Smooth muscle cell (in vitro differentiated cells): ENCODE measurements around the gene NRBF2. TPM values are rescaled to one million over a fixed set of nuclear protein-coding genes. Genes with fewer than 3 reads are reported as not detected.

Experiments
- DNase-seq: peaks from one replicate; lab custom pipeline; 2025; ENCODE audit not compliant: unreplicated experiment; lab: John Stamatoyannopoulos, UW
- H2AFZ ChIP-seq: fragments of 200-600 bp; sonication (generic); 2 replicates; pipeline ENCODE4 v1.6.0; 2016; ENCODE audit warnings: antibody characterized with exemption, low read depth, mild to moderate bottlenecking
- H3F3A ChIP-seq: fragments of 200-600 bp; sonication (generic); 2 replicates; pipeline ENCODE4 v1.6.0; 2017; ENCODE audit warnings: antibody characterized with exemption, low read depth
- H3K27ac ChIP-seq: fragments of 200-600 bp; sonication (generic); 2 replicates; pipeline ENCODE4 v1.5.1; 2016; ENCODE audit warnings: low read depth, mild to moderate bottlenecking
- H3K27me3 ChIP-seq: fragments of 200-600 bp; sonication (generic); 2 replicates; pipeline ENCODE4 v1.6.1; 2016; ENCODE audit warnings: low read depth, mild to moderate bottlenecking
- H3K36me3 ChIP-seq: fragments of 200-600 bp; sonication (generic); 2 replicates; pipeline ENCODE4 v1.5.1; 2016; ENCODE audit warnings: low read depth
- H3K4me1 ChIP-seq: fragments of 200-600 bp; sonication (generic); 2 replicates; pipeline ENCODE4 v1.5.1; 2016; ENCODE audit warnings: low read depth
- H3K4me2 ChIP-seq: fragments of 200-600 bp; sonication (generic); 2 replicates; pipeline ENCODE4 v1.6.0; 2016; ENCODE audit warnings: mild to moderate bottlenecking
- H3K4me3 ChIP-seq: fragments of 200-600 bp; sonication (generic); 2 replicates; pipeline ENCODE4 v1.5.1; 2016; ENCODE audit warnings: mild to moderate bottlenecking
- H3K79me2 ChIP-seq: fragments of 200-600 bp; sonication (generic); 2 replicates; pipeline ENCODE4 v1.6.0; 2016; ENCODE audit warnings: low read depth, mild to moderate bottlenecking
- H3K9ac ChIP-seq: fragments of 200-600 bp; sonication (generic); 2 replicates; pipeline ENCODE4 v1.6.0; 2016; ENCODE audit warnings: low read depth
- H3K9me3 ChIP-seq: fragments of 200-600 bp; sonication (generic); replicated peaks from 2 replicates; pipeline ENCODE4 v1.5.1; 2016; ENCODE audit warnings: low read depth
- H4K20me1 ChIP-seq: fragments of 200-600 bp; sonication (generic); 2 replicates; pipeline ENCODE4 v1.6.0; 2016; ENCODE audit warnings: low read depth
- WGBS: methylation state at CpG from one replicate; pipeline ENCODE4 v1.1.7; 2016; ENCODE audit warnings: low lambda C conversion rate; 5-methylcytosine and 5-hydroxymethylcytosine counted together
- polyA plus RNA-seq: library from polyadenylated mRNA; unstranded; fragments of >200 nt; fragmentation: Nextera tagmentation; extraction: Ambion mirVana; gene quantifications from 2 replicates; pipeline ENCODE4 v1.2.1, GENCODE V29; 2016
- total RNA-seq: library from RNA; depleted of rRNA; stranded (reverse); fragments of >200 nt; gene quantifications from 2 replicates; pipeline ENCODE4 v1.2.3, GENCODE V29; 2014
- TF ChIP-seq, protein P1 (sequence below): fragments of 200-600 bp; sonication (generic); IDR thresholded peaks from 2 replicates; pipeline ENCODE4 v1.5.1; 2017; ENCODE audit warnings: borderline replicate concordance, mild to moderate bottlenecking, antibody characterized with exemption; ENCODE audit not compliant: insufficient read depth, poor library complexity, severe bottlenecking

Gene NRBF2
- total and polyA plus RNA-seq, 2 experiments from 2014 or later, result 61.9 to 65.5 TPM

DNA sequence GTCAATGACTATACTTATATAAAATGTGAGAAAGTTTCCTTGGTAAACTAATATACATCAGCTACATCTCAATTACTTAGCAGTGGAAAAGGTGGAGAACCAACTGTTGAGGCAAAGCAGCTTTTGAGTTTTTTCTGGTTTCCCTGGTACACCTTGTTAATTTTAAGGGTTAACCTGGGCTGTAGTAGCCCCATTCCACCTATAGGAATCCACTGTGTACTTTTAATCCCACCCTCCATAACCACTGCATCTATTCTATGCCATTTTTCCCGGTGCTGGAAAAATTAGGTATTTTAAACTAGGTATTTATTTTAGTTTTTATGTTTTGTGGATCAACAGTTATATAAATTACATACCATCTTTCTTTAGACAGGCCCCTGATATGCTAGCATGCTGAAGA lies 42.4 kb downstream of the NRBF2 start:
- H3K36me3 ChIP-seq, result peaks cover 30% of the 10 kb centered on the region
- no peak overlapping the region for H2AFZ ChIP-seq
- no peak overlapping the region for H3K4me3 ChIP-seq
- TF ChIP-seq, protein P1, sequence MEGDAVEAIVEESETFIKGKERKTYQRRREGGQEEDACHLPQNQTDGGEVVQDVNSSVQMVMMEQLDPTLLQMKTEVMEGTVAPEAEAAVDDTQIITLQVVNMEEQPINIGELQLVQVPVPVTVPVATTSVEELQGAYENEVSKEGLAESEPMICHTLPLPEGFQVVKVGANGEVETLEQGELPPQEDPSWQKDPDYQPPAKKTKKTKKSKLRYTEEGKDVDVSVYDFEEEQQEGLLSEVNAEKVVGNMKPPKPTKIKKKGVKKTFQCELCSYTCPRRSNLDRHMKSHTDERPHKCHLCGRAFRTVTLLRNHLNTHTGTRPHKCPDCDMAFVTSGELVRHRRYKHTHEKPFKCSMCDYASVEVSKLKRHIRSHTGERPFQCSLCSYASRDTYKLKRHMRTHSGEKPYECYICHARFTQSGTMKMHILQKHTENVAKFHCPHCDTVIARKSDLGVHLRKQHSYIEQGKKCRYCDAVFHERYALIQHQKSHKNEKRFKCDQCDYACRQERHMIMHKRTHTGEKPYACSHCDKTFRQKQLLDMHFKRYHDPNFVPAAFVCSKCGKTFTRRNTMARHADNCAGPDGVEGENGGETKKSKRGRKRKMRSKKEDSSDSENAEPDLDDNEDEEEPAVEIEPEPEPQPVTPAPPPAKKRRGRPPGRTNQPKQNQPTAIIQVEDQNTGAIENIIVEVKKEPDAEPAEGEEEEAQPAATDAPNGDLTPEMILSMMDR, result no peak
- no peaks in the 10 kb centered on the region for H3K27me3 ChIP-seq
- no peak overlapping the region for H3K4me2 ChIP-seq
- H3F3A ChIP-seq, result peaks cover 4% of the 10 kb centered on the region
- WGBS, result 97% methylated on average over 1 of the region's 1 CpG
- no peaks in the 10 kb centered on the region for H3K4me1 ChIP-seq
- H3K79me2 ChIP-seq, result peaks cover 8% of the 10 kb centered on the region
- no peaks in the 10 kb centered on the region for H4K20me1 ChIP-seq
- DNase-seq, result no peak
- H3K27ac ChIP-seq, result no peak overlapping the region
- no peak overlapping the region for H3K9ac ChIP-seq
- no peaks in the 10 kb centered on the region for H3K9me3 ChIP-seq

DNA sequence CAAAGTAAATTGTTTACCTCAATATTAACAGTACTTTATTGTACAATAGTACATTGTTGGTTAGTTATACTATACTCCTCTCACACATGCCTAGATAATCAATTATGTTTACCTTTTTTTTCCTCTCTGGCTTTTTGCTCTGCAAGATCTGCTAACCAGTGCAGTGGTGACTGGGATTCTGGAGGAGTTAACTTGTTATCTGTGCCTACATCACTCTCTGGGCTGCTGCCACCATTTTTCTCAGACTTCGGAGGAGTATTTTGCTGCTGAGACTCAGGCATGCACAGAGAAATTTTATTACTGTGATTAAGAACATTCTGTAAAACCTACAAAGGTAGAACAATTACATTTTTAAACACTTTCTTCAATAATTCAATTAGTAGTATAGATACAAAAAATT lies 59.7 kb downstream of the NRBF2 start:
- no peaks in the 10 kb centered on the region for H3K9me3 ChIP-seq
- H3K36me3 ChIP-seq, result peaks cover 45% of the 10 kb centered on the region
- H3K4me2 ChIP-seq, result no peak overlapping the region
- no peak overlapping the region for H3K27ac ChIP-seq
- no peaks in the 10 kb centered on the region for H4K20me1 ChIP-seq
- H3K79me2 ChIP-seq, result peaks cover 9% of the 10 kb centered on the region
- no peak for DNase-seq
- TF ChIP-seq, protein P1, result no peak
- no peaks in the 10 kb centered on the region for H3F3A ChIP-seq
- no peak overlapping the region for H3K4me3 ChIP-seq
- 62% methylated on average over 1 of the region's 1 CpG for WGBS
- no peak overlapping the region for H3K9ac ChIP-seq
- no peak overlapping the region for H2AFZ ChIP-seq
- H3K4me1 ChIP-seq, result no peaks in the 10 kb centered on the region
- no peaks in the 10 kb centered on the region for H3K27me3 ChIP-seq

DNA sequence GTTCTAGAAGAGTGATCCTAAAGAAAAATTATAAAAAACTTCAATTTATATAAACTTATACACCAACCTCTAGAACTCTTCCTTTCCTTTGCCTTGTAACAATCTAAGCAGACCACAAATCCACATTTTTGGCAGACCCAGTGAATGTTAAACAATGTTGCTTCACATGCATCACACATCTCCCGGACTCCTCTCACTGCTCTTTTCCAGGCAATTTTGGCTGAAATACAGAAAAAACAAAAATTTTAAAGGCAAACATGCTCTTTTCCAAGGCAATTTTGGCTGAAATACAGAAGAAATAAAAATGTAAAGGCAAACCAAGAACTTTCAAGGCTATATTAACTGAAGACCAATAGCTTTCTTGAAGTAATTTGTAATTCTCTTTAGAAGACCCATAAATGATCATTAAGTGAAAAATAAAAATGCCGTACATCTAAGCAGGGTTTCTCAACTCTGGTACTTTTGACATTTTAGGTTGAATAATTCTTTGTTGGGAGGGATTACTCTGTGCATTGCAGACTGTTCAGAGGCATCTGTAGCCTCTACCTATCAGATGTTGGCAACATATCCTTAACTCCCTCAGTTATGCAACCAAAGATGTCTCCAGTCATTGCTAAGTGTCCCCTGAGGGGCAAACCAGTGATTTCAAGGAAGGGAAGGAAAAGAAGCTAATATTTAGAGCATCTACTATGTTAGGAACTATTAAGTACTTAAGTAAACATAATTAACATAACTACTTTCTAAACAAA lies 64.4 kb downstream of the NRBF2 start:
- WGBS, result 89% methylated on average over 2 of the region's 2 CpGs
- H3K36me3 ChIP-seq, result peaks cover 28% of the 10 kb centered on the region
- H3K4me2 ChIP-seq, result no peak overlapping the region
- no peak overlapping the region for H3K4me3 ChIP-seq
- DNase-seq, result no peak
- no peak overlapping the region for H3K9ac ChIP-seq
- no peaks in the 10 kb centered on the region for H3K9me3 ChIP-seq
- H3K27me3 ChIP-seq, result no peaks in the 10 kb centered on the region
- H4K20me1 ChIP-seq, result peaks cover 7% of the 10 kb centered on the region
- TF ChIP-seq, protein P1, result no peak
- H3K4me1 ChIP-seq, result peaks cover 5% of the 10 kb centered on the region
- H2AFZ ChIP-seq, result no peak overlapping the region
- H3K79me2 ChIP-seq, result peaks cover 3% of the 10 kb centered on the region
- H3K27ac ChIP-seq, result no peak overlapping the region
- no peaks in the 10 kb centered on the region for H3F3A ChIP-seq

DNA sequence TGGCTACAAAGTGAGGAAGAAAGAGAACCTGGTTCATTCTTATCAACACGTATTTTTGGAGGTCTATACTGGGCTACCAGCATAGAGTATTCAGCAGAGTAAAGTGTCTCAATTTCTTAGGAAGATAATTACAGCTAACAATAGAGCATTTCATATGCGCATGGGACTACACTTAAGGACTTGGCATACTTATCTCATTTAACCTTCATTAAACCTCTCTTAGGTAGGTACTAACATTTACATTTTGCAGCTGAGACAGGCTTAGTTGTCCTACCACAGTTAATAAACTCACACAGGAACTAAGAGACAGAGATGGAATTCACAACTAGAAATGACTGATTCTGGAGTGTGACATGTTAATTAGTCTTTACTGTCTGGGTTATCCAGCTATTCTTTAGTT lies 66.6 kb downstream of the NRBF2 start:
- TF ChIP-seq, protein P1, result no peak
- no peak overlapping the region for H3K4me2 ChIP-seq

More for the DNA sequence above, 66.6 kb downstream of the NRBF2 start:
- Histone ChIP-seq H2AFZ (no peak overlapping the region), H3K9ac (no peak overlapping the region), H3K4me1 (peaks cover 5% of the 10 kb centered on the region), H3K79me2 (peaks cover 23% of the 10 kb centered on the region), H4K20me1 (peaks cover 14% of the 10 kb centered on the region), H3K27ac (no peak overlapping the region), H3K27me3 (no peaks in the 10 kb centered on the region), H3K36me3 (peaks cover 16% of the 10 kb centered on the region), H3K4me3 (no peak overlapping the region), H3F3A (no peaks in the 10 kb centered on the region), H3K9me3 (no peaks in the 10 kb centered on the region)
- 89% methylated on average over 2 of the region's 2 CpGs for WGBS
- no peak for DNase-seq
